A549 (cell line): ENCODE measurements around the gene MLPH. TPM values are rescaled to one million over a fixed set of nuclear protein-coding genes. Genes with fewer than 3 reads are reported as not detected.
A peak's percentile ranks its signal among the peaks of the same experiment; 100 is the strongest.

Experiments
- ATAC-seq, 2 experiments: fragments of 200-7000 bp in 1 of 2; fragments of >200 bp in 1 of 2; cut with Nextera tagmentation in 1 of 2; cut with Tn5 transposase in 1 of 2; 3 replicates each; pipeline versions ENCODE4 v1.8.0 to v1.9.1; 2018 to 2020; ENCODE audit warnings: mild to moderate bottlenecking in 1 of 2, moderate library complexity in 1 of 2
- CTCF ChIA-PET: fragments of 300-600 bp; sonication (Branson Sonifier 250); formaldehyde crosslinking; extraction: SDS; loops from one replicate; lab custom pipeline; 2021; ENCODE audit warnings: antibody characterized with exemption, inconsistent platforms; lab: Yijun Ruan, JAX
- POLR2A ChIA-PET: fragments of 350-600 bp; formaldehyde crosslinking; extraction: SDS; loops from one replicate; lab custom pipeline; 2021; ENCODE audit warnings: antibody characterized with exemption, inconsistent platforms; lab: Yijun Ruan, JAX
- DNase-seq, 2 experiments: peaks; one replicate each; pipeline versions ENCODE4 v3.0.0 to v3.0.0-alpha.2; 2011 to 2016; ENCODE audit warnings: low read depth in 1 of 2, low spot score in 1 of 2
- FAIRE-seq: peaks from 2 replicates; lab custom pipeline; 2011; peaks lifted over from hg19 to GRCh38; lab: Jason Lieb, UNC
- H3K27ac ChIP-seq, 2 experiments: fragments of >200 bp; sonication (Bioruptor Twin); formaldehyde crosslinking; 3 replicates each; pipeline ENCODE4 v1.5.1; 2016 to 2017
- H3K4me1 ChIP-seq: fragments of >200 bp; sonication (Bioruptor Twin); formaldehyde crosslinking; 3 replicates; pipeline ENCODE4 v1.6.1; 2016
- H3K4me2 ChIP-seq: fragments of >200 bp; sonication (Bioruptor Twin); formaldehyde crosslinking; 3 replicates; pipeline ENCODE4 v1.6.1; 2016
- H3K4me3 ChIP-seq: fragments of >200 bp; sonication (Bioruptor Twin); formaldehyde crosslinking; 3 replicates; pipeline ENCODE4 v1.5.1; 2016
- H3K9me3 ChIP-seq: fragments of >200 bp; sonication (Bioruptor Twin); formaldehyde crosslinking; 3 replicates; pipeline ENCODE4 v1.6.1; 2016
- BHLHE40 ChIP-seq: IDR thresholded peaks from 2 replicates; pipeline ENCODE4 v1.6.1; 2012; ENCODE audit warnings: low read depth, low read length, inconsistent platforms
- CBX2 ChIP-seq: fragments of 200-600 bp; sonication (generic); IDR thresholded peaks from 2 replicates; pipeline ENCODE4 v1.6.1; 2016; ENCODE audit warnings: low read depth, mild to moderate bottlenecking, borderline replicate concordance
- CHD2 ChIP-seq: fragments of 150-350 bp; IDR thresholded peaks from 2 replicates; pipeline ENCODE4 v1.6.1; 2014; ENCODE audit warnings: low read length; ENCODE audit not compliant: partially characterized antibody
- CHD4 ChIP-seq: fragments of 200-600 bp; sonication (generic); IDR thresholded peaks from 2 replicates; pipeline ENCODE4 v1.6.1; 2016; ENCODE audit warnings: antibody characterized with exemption, mild to moderate bottlenecking, borderline replicate concordance
- EHF ChIP-seq: fragments of 250-450 bp; sonication (Bioruptor Pico); IDR thresholded peaks from 2 replicates; pipeline ENCODE4 v1.5.0; 2020; ENCODE audit warnings: mild to moderate bottlenecking
- EHMT2 ChIP-seq: fragments of 200-600 bp; sonication (generic); IDR thresholded peaks from 2 replicates; pipeline ENCODE4 v1.6.1; 2016; ENCODE audit warnings: antibody characterized with exemption, low read depth, mild to moderate bottlenecking, moderate library complexity
- EP300 ChIP-seq, 2 experiments: fragments of >200 bp; sonication (Bioruptor Twin); formaldehyde crosslinking; IDR thresholded peaks; 2 replicates in 1 of 2; 3 replicates in 1 of 2; pipeline ENCODE4 v1.6.1; 2016 to 2017
- FOXS1 ChIP-seq: fragments of 250-450 bp; sonication (Bioruptor Pico); IDR thresholded peaks from 2 replicates; pipeline ENCODE4 v1.5.0; 2020; ENCODE audit warnings: mild to moderate bottlenecking, moderate library complexity
- HDAC2 ChIP-seq: fragments of 200-600 bp; sonication (generic); IDR thresholded peaks from 2 replicates; pipeline ENCODE4 v1.6.1; 2016
- JUN ChIP-seq, 2 experiments: fragments of >200 bp; sonication (Bioruptor Twin); formaldehyde crosslinking; IDR thresholded peaks; 2 replicates in 1 of 2; 3 replicates in 1 of 2; pipeline ENCODE4 v1.6.1; 2016 to 2017
- MAFK ChIP-seq: fragments of 450-650 bp; IDR thresholded peaks from 2 replicates; pipeline ENCODE4 v1.6.1; 2014; ENCODE audit not compliant: partially characterized antibody
- NFE2L2 ChIP-seq: fragments of 150-350 bp; conservative IDR thresholded peaks from 2 replicates; pipeline ENCODE4 v1.6.1; 2014; ENCODE audit warnings: low read length
- PHF8 ChIP-seq: fragments of 200-600 bp; sonication (generic); IDR thresholded peaks from 2 replicates; pipeline ENCODE4 v1.6.1; 2016; ENCODE audit warnings: low read depth, mild to moderate bottlenecking, antibody characterized with exemption, moderate library complexity, borderline replicate concordance
- RARB ChIP-seq: fragments of 250-450 bp; sonication (Bioruptor Pico); IDR thresholded peaks from 2 replicates; pipeline ENCODE4 v1.8.0; 2021; ENCODE audit warnings: mild to moderate bottlenecking, moderate library complexity
- RCOR1 ChIP-seq: fragments of 150-350 bp; IDR thresholded peaks from 2 replicates; pipeline ENCODE4 v1.6.1; 2014; ENCODE audit warnings: antibody characterized with exemption, low read length, low read depth
- RFX5 ChIP-seq: fragments of 450-650 bp; IDR thresholded peaks from 2 replicates; pipeline ENCODE4 v1.7.1; 2014; ENCODE audit warnings: antibody characterized with exemption, mild to moderate bottlenecking, moderate library complexity
- SREBF2 ChIP-seq: fragments of 450-650 bp; IDR thresholded peaks from 2 replicates; pipeline ENCODE4 v1.6.1; 2014; ENCODE audit warnings: mild to moderate bottlenecking, moderate library complexity
- ZFP36 ChIP-seq: fragments of 450-650 bp; IDR thresholded peaks from 2 replicates; pipeline ENCODE4 v1.6.1; 2014; ENCODE audit warnings: borderline replicate concordance; ENCODE audit not compliant: partially characterized antibody
- ZNF302 ChIP-seq: fragments of 250-450 bp; sonication (Bioruptor Pico); IDR thresholded peaks from 2 replicates; pipeline ENCODE4 v1.9.0; 2021; ENCODE audit warnings: inconsistent platforms, mild to moderate bottlenecking, moderate library complexity
- ZSCAN20 ChIP-seq: fragments of 250-450 bp; sonication (Bioruptor Pico); IDR thresholded peaks from 2 replicates; pipeline ENCODE4 v1.8.0; 2022; ENCODE audit warnings: mild to moderate bottlenecking, moderate library complexity
- WGBS: methylation state at CpG from one replicate; pipeline ENCODE4 v1.1.6; 2017; ENCODE audit errors: missing lambda C conversion rate; 5-methylcytosine and 5-hydroxymethylcytosine counted together
- polyA plus RNA-seq, 4 experiments: library from polyadenylated mRNA; depleted of rRNA in 3 of 4; stranded (reverse); fragments of >200 nt; fragmentation: RNase III in 1 of 4; extraction: RNeasy Plus Mini Kit Qiagen cat#74134 plus additional on column Dnase treatment in 1 of 4; gene quantifications; 2 replicates in 3 of 4; 3 replicates in 1 of 4; pipeline ENCODE4 v1.2.3, GENCODE V29; 2011 to 2017
- TF ChIP-seq, protein P1 (sequence below): fragments of 250-450 bp; sonication (Bioruptor Pico); IDR thresholded peaks from 2 replicates; pipeline ENCODE4 v1.5.0; 2021; ENCODE audit warnings: mild to moderate bottlenecking, moderate library complexity, borderline replicate concordance
- TF ChIP-seq, protein P2 (sequence below): IDR thresholded peaks from 2 replicates; pipeline ENCODE4 v1.6.1; 2012
- TF ChIP-seq, protein P3 (sequence below): fragments of >200 bp; sonication (Bioruptor Twin); formaldehyde crosslinking; IDR thresholded peaks from 2 replicates; pipeline ENCODE4 v1.6.1; 2016
- TF ChIP-seq, protein P4 (sequence below): IDR thresholded peaks from 2 replicates; pipeline ENCODE4 v1.6.1; 2012; ENCODE audit warnings: low read depth, borderline replicate concordance
- TF ChIP-seq, protein P5 (sequence below): fragments of 250-450 bp; sonication (Bioruptor Pico); IDR thresholded peaks from 2 replicates; pipeline ENCODE4 v1.5.0; 2020; ENCODE audit warnings: low read depth, mild to moderate bottlenecking, moderate library complexity

Gene MLPH
- polyA plus RNA-seq, 2 of the 4 experiments (the other 2 are of a cell fraction) = 218 to 350 TPM

DNA sequence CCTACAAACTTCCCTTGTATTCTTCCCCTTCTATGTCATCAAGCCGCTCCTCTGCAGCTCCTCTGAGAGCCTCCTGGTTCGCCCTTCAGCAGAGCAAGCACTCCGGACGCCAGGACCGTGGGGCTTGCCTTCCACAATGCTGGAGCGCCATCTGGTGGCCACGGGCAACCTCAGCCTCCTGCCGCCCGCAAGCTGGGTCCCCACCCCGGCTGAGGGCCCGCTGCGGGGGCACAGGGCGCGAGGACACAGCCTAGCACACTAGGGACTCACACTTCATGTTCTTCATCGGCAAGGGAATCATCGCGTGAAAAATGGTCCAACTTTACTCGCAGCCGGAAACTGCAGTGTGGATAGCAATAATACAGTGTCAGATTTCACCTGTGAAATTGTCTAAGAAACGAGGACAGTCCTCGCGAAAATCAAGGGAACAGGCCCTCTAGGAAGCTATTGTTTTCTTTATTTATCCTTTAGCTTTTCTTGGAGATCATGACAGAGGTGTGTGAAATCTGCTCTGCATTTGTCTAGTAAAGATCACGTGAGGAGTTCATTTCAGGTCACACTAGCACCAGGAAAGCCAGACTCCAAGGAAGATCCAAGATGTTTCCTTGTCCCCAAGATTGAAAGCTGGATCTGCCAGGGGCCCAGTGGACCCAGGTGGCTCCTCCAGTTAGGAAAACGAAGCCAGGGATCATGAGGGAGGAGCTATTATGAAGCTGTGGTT, 85.1 kb downstream of the MLPH start (continued):
- TF ChIP-seq, protein P1, sequence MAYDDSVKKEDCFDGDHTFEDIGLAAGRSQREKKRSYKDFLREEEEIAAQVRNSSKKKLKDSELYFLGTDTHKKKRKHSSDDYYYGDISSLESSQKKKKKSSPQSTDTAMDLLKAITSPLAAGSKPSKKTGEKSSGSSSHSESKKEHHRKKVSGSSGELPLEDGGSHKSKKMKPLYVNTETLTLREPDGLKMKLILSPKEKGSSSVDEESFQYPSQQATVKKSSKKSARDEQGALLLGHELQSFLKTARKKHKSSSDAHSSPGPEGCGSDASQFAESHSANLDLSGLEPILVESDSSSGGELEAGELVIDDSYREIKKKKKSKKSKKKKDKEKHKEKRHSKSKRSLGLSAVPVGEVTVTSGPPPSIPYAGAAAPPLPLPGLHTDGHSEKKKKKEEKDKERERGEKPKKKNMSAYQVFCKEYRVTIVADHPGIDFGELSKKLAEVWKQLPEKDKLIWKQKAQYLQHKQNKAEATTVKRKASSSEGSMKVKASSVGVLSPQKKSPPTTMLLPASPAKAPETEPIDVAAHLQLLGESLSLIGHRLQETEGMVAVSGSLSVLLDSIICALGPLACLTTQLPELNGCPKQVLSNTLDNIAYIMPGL (CRISPR knock-in tag) = no peak
- no peak for TF ChIP-seq ZFP36
- TF ChIP-seq CHD2 = no peak
- TF ChIP-seq SREBF2 = no peak
- TF ChIP-seq JUN (IDR thresholded peaks at IDR 0.05) = no peak
- no peak for TF ChIP-seq ZNF302 (CRISPR knock-in tag)
- no peak for TF ChIP-seq RCOR1
- TF ChIP-seq NFE2L2 = no peak
- TF ChIP-seq EHMT2 = no peak
- TF ChIP-seq, protein P2, sequence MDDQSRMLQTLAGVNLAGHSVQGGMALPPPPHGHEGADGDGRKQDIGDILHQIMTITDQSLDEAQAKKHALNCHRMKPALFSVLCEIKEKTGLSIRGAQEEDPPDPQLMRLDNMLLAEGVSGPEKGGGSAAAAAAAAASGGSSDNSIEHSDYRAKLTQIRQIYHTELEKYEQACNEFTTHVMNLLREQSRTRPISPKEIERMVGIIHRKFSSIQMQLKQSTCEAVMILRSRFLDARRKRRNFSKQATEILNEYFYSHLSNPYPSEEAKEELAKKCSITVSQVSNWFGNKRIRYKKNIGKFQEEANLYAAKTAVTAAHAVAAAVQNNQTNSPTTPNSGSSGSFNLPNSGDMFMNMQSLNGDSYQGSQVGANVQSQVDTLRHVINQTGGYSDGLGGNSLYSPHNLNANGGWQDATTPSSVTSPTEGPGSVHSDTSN = no peak

DNA sequence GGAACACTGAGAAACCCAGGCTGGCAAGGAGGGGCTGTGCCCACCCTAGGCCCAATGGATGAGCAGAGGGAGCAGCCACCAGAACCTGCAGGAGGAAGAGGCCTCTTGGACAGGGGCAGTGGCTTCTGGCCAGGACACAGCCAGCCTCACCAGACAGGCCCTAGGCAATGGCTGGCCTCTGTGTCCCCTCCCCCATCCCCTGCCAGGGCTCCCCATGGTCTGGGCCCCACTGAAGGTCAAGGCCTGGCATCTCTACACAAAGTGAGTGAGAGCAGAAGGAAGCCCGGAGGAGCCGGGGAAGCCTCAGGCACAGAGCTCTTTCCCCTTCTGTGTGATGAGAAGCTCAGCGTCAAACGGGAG, 85.7 kb downstream of the MLPH start:
- DNase-seq = no peak
- 57% methylated on average over 4 of the region's 4 CpGs for WGBS
- Histone ChIP-seq H3K27ac (peak overlapping the region; percentile 55 to 71; a peak in 5 of 6 replicates), H3K4me3 (no peak overlapping the region), H3K9me3 (no peaks in the 10 kb centered on the region), H3K4me1 (peaks cover 10% of the 10 kb centered on the region; the same call in 2 of the 3 replicates), H3K4me2 (peak overlapping the region; percentile 58; the same call in 2 of the 3 replicates)
- ATAC-seq = no peak
- no peak for FAIRE-seq
- ChIA-PET CTCF (interaction anchor here (0.6 to 5.5 kb wide), 67 partner anchors 11 to 507 kb away, joined by 3 to 146 read pairs (median 8); partner anchors contain the start of genes COL6A3, COPS8, MLPH and RAB17), POLR2A (interaction anchor here (1.6 kb wide), 1 partner anchor 480 kb away, joined by 4 read pairs; no protein-coding TSS in a partner anchor)
- TF ChIP-seq ZSCAN20 = no peak
- TF ChIP-seq HDAC2 = no peak
- TF ChIP-seq, protein P3, sequence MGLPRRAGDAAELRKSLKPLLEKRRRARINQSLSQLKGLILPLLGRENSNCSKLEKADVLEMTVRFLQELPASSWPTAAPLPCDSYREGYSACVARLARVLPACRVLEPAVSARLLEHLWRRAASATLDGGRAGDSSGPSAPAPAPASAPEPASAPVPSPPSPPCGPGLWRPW = no peak
- no peak for TF ChIP-seq CHD4
- TF ChIP-seq MAFK = no peak
- TF ChIP-seq RARB = no peak
- no peak for TF ChIP-seq EHMT2
- no peak for TF ChIP-seq EHF (CRISPR knock-in tag)
- no peak for TF ChIP-seq BHLHE40
- TF ChIP-seq, protein P4, sequence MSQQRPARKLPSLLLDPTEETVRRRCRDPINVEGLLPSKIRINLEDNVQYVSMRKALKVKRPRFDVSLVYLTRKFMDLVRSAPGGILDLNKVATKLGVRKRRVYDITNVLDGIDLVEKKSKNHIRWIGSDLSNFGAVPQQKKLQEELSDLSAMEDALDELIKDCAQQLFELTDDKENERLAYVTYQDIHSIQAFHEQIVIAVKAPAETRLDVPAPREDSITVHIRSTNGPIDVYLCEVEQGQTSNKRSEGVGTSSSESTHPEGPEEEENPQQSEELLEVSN = no peak
- TF ChIP-seq, protein P5, sequence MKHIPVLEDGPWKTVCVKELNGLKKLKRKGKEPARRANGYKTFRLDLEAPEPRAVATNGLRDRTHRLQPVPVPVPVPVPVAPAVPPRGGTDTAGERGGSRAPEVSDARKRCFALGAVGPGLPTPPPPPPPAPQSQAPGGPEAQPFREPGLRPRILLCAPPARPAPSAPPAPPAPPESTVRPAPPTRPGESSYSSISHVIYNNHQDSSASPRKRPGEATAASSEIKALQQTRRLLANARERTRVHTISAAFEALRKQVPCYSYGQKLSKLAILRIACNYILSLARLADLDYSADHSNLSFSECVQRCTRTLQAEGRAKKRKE (CRISPR knock-in tag) = no peak
- TF ChIP-seq PHF8 = no peak
- TF ChIP-seq EP300 (IDR thresholded peaks at IDR 0.05) = no peak
- TF ChIP-seq, protein P2 = no peak
- no peak for TF ChIP-seq ZFP36
- no peak for TF ChIP-seq CBX2
- TF ChIP-seq FOXS1 (CRISPR knock-in tag) = no peak
- no peak for TF ChIP-seq RFX5
